K562 (cell line): ENCODE measurements around the gene DEK. TPM values are rescaled to one million over a fixed set of nuclear protein-coding genes. Genes with fewer than 3 reads are reported as not detected.

Experiments used
- CHD7 ChIP-seq: fragments of 200-600 bp; sonication (generic); IDR thresholded peaks from one replicate; pipeline ENCODE4 v1.6.1; 2012; ENCODE audit warnings: mild to moderate bottlenecking, low read depth, low read length, inconsistent platforms
- CREB3L1 ChIP-seq: fragments of 450-650 bp; IDR thresholded peaks from 2 replicates; pipeline ENCODE4 v1.6.1; 2014; ENCODE audit warnings: low read depth, mild to moderate bottlenecking, moderate library complexity, borderline replicate concordance
- MEF2A ChIP-seq: IDR thresholded peaks from 2 replicates; pipeline ENCODE4 v1.6.1; 2011; ENCODE audit warnings: low read depth, mild to moderate bottlenecking, low read length, moderate library complexity; ENCODE audit not compliant: control insufficient read depth
- ZBTB5 ChIP-seq: fragments of 450-650 bp; IDR thresholded peaks from 2 replicates; pipeline ENCODE4 v1.6.1; 2017; ENCODE audit warnings: antibody characterized with exemption
- ZNF23 ChIP-seq: fragments of 250-450 bp; sonication (Bioruptor Pico); IDR thresholded peaks from 2 replicates; pipeline ENCODE4 v1.4.0; 2020; ENCODE audit warnings: mild to moderate bottlenecking
- ZNF239 ChIP-seq: fragments of 250-450 bp; sonication (Bioruptor Pico); IDR thresholded peaks from 2 replicates; pipeline ENCODE4 v1.4.0; 2020; ENCODE audit warnings: mild to moderate bottlenecking
- polyA plus RNA-seq, 8 experiments: library from polyadenylated mRNA; depleted of rRNA in 4 of 8; stranded (reverse) in 5 of 8; unstranded in 3 of 8; fragments of >200 nt; fragmentation: Nextera tagmentation in 2 of 8; fragmentation: Illumina TruSeq in 1 of 8; extraction: Ambion mirVana in 2 of 8; extraction: Trizol in 1 of 8; gene quantifications; 2 replicates each; pipeline versions ENCODE4 v1.2.1 to v1.2.3, GENCODE V29; 2011 to 2014; ENCODE audit warnings: inconsistent platforms in 1 of 8, missing spikeins in 1 of 8
- total RNA-seq, 7 experiments: library from RNA; depleted of rRNA in 6 of 7; stranded (reverse); fragments of >200 nt in 6 of 7; fragmentation: Illumina TruSeq in 2 of 7; extraction: Trizol in 2 of 7; gene quantifications; 2 replicates each; pipeline versions ENCODE4 v1.2.1 to v1.2.3, GENCODE V29; 2011 to 2021; ENCODE audit warnings: low replicate concordance in 1 of 7

DEK gene
- total and polyA plus RNA-seq, 9 of the 15 experiments (the other 6 are each of a cell fraction or from before 2014, with no cell fraction given), result 82.3 to 338 (median 184) TPM

DNA sequence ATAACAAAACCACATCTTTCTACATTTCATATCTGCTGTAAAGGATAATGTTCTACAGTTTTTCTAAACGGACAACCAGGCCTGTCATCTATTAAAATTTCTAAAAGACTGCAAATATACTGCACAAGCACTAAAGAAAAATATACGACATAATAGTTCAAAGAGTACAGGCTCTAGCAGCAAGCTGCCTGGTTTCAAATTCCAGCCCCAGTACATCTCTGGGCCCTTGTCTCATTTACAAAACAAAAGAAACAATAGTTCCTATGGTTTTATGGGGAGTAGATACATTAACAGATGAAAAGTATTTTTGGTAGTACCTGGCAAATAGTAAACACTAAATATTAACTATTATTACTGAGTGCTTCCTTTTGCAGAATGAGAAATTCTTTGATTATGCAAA is 24.1 kb downstream of the DEK start (continued):
- TF ChIP-seq CHD7 (no peak), CREB3L1 (no peak), ZNF239 (no peak), ZBTB5 (no peak), MEF2A (no peak), ZNF23 (no peak)
